ENCODE measurements around the gene PPP1R2.
"Not testable (repeated sequence)": the region's sequence is repeated elsewhere in the genome, so short reads cannot be mapped to it uniquely, and the experiment has no call there.

PPP1R2 gene

DNA sequence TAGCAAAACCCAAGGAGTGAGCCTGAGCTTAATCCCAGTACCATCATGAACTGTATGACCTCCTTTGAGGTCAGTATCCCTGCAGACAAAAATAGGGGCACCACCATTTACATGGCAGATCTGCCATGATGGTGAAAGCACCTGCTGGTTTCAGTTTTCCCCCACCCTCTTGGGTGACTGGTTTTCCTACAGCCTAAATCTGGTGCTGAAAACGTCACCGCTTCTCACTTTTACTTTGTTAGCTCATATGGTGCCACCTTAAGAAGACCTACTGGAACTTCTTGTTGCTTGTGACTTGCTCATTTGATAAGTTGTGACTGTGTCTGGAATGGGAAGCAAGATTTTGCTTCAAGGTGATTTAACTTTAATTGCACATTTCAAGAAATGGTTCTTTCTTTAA is 5.1 kb downstream of the PPP1R2 start:
- no peak for DNase-seq (ENCODE audit: low spot score)

DNA sequence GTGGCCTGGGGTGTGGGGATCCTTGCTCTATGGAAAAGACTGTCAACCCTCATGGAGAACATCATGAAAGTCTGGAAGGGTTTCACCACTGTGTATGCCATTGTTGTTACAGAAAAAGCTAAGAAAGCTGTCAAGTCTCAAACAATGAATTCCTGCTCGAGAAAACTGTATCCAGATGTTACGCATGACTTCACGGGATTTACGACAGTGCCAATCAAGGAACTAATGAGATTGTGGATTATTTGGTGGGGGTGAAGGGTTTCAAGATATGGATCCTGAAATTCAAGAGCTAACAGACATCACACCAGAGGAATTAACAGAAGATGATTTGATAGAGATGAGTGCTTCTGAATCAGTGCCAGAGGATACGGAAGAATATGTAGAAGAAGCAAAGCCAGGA is 7.8 kb downstream of the PPP1R2 start:
- no peak for DNase-seq (ENCODE audit: low spot score)

DNA sequence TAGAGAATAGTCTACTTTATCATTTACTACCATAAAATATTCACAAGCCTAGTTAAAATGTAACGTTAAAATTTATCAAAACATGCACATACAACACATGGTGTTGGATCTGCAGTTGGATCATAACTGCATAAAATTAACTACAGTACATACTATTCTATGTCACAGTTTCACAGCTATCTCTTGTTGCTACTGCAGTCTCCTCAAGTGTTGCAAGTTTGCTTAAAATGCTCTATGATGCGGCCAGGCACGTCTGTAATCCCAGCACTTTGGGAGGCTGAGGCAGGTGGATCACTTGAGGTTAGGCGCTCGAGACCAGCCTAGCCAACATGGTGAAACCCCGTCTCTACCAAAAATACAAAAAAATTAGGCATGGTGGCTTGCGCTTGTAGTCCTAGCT is 10.3 kb downstream of the PPP1R2 start:
- no peak for DNase-seq (ENCODE audit: low spot score)

DNA sequence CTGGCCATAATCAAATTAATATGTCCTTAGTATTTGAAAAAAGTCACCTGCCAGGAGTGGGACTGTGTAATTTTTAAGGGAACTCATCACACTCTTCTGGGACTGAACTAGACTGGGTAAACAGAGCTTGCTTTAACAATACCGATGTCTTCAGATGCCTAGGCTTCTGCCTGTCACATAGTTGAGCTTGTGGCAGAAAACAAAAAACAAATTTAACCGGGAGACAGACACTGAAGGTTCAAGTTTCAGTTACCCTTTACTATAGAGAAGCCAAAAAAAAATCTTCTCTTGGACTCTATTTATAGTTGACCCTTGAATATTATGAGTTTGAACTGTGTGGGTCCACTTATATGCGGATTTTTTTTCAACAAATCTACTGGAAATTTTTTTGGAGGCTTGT is 10.8 kb downstream of the PPP1R2 start:
- no peak for DNase-seq (ENCODE audit: low spot score)

DNA sequence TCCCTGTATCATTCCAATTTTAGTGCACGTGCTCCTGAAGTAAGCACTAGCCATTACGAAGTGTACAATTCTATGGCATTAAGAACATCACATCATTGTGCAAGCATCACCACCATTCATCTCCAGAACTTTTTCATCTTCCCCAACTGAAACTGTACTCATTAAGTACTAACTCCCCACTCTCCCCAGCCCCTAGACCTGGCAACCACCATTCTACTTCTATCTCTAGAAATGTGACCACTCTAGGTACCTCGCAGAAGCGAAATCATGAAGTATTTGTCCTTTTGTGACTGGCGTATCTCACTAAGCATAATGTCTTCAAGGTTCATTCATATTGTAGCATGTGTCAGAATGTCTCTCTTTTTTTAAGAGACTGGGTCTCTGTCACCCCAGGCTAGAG is 11.4 kb downstream of the PPP1R2 start:
- DNase-seq (ENCODE audit: low spot score) = no peak

DNA sequence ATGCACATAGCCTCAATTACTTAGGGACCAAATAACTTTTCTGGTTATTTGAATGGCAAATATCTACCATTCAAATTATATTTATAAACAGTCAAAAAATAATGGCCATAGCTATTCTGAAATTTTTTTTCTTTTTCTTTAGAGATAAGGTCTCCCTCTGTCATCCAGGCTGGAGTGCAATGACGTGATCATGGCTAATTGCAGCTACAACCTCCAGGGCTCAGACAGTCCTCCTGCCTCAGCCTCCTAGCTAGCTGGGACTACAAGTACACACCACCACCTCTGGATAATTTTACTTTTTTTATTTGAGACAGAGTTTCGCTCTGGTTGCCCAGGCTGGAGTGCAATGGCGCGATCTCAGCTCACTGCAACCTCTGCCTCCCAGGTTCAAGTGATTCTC is 16.6 kb downstream of the PPP1R2 start:
- no peak for DNase-seq (ENCODE audit: low spot score)

DNA sequence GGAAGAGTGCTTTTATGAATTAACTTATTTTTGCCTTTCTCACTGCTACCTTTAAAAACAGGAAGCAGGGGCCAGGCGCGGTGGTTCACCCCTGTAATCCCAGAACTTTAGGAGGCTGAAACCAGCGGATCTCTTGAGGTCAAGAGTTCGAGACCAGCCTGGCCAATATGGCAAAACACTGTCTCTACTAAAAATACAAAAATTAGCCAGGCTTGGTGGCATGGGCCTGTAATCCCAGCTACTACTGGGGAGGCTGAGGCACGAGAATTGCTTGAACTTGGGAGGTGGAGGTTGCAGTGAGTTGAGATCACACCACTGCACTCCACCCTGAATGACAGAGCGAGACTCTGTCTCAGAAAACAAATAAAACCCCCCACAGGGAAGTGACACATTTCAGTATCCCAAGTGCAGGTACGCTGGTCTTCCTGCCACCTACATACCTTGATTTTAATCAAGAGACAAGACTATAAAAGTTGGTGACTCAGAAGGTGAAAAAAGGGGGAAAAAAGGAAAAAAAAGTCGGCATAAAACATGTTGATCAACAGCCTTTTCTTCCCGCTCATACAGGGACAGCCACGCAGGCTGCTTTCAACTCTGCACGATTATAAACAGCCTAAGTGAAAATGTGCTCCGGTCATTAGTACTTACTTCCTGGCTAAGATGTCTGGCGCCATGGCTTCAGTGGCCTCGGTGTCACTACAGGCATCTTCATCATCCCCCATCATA is 18.8 kb downstream of the PPP1R2 start:
- no peak for DNase-seq (ENCODE audit: low spot score)

DNA sequence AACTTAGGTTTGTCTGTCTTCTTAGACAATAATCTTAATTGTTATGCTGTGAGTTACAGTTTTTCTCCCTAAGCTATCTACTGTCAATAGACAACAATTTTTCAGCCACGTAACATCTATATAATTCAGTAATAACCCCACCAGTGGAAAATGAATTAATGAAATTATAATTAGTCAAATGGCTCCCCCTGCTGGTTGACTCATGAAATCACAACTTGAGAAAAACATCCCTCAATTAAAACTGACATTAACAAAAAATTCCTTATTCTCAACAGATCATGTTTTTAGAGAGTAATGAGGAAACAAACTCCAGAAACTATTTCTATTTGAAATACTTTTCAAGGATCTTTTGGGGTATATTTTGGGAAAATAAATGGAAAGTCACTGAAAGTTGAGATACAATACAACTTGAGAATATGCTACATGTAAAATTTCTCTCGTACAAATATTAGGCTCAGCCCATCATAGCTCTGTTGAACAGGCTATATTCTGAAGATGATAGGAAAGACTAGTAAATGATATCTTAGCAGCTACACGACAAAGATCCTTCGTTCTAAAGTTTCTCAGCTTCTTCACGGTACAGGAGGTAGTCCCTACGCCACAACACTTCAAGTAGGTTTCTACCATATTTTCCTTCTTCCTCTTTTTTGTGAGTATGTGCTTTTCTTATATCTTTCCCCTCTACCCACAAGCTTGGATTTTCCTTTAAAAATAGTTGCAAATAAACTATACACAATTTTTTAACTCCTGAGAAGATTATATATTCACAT is 20.7 kb downstream of the PPP1R2 start:
- peak; percentile 68 for DNase-seq (ENCODE audit: low spot score)

DNA sequence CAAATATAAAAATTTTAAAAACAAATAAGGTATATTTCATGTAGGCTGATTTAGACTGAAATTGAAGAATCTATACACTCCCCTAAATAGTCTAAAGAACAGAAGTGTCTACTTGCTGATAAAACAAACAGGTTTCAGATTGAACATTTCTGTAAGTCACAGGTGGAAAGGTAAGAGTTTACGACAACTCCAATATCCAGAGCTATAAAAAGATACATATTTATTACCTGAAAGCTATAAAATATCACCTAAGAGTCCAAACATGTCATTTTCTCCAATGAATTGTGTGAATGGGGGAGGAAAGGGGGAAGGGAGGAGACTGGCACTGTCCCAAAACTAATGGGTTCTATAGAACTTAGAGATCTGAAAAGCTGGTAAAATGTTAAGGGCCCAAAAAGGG is 26.1 kb downstream of the PPP1R2 start:
- DNase-seq (ENCODE audit: low spot score) = no peak

DNA sequence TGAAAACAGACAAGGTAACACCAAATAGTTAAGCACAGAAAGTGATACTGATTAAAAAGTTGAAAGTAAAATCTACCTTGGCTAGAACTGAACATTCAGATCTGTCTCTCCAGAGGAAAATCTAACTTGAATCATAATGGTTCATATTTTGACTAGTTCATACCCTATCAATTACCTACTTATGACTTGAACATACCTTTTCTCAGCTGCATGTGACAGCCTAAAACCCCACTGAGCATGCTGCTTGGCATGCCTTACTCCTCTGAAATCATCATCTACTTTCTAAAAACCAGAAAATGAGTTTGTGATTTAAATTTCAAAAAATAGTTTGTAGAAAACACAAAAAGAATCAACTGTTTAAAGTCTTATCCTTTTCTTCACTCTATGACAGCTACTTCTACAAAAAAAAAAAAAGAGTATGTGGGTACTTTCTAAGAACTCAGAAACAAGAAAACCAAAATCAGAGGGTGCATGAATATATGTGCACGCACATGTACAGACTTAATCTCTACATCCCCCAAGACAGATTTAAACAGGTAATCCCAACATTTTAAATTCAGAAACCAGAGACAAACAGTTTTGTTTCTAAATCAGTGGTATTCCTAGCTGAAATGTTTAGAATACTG is 28.4 kb downstream of the PPP1R2 start:
- not testable (repeated sequence) for DNase-seq (ENCODE audit: low spot score)

DNA sequence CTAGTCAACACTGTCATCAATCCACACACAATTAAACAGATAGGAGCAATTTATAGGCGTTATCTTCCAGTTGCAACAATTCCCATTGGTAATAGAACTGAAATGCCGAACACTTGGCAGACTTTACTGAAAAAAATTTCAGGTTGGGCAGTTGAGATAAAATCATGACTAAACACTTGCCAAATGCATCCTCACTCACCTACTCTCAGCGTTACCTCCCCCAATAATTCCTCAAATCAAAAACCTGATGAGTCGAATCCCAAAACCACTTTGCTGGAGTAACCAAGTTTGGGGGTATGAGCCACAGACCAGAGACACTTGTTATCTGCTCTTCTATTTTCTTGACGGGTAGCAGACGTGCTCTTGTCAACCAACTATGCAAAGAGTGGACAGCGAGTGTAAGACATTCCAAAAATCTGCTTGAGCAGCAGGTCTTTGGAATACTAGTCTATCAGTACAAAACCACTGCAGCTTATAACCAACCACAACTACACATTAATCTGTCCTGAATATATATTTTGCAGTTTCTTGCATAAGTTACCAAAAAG is 30.3 kb downstream of the PPP1R2 start:
- no peak for DNase-seq (ENCODE audit: low spot score)

DNA sequence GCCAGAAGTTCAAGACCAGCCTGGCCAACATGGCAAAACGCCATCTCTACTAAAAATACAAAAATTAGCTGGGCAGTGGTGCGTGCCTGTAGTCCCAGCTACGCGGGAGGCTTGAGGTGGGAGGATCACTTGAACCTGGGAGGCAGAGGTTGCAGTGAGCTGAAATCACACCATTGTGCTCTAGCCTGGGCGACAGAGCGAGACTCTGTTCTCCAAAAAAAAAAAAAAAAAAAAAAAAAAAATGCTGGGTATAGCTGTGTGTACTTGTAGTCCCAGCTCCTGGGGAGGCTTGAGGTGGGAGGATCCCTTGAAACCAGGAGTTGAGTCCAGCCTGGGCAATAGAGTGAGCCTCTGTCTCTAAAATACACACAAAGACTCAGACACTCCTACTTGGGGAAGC is 32.0 kb downstream of the PPP1R2 start:
- DNase-seq (ENCODE audit: low spot score) = no peak

DNA sequence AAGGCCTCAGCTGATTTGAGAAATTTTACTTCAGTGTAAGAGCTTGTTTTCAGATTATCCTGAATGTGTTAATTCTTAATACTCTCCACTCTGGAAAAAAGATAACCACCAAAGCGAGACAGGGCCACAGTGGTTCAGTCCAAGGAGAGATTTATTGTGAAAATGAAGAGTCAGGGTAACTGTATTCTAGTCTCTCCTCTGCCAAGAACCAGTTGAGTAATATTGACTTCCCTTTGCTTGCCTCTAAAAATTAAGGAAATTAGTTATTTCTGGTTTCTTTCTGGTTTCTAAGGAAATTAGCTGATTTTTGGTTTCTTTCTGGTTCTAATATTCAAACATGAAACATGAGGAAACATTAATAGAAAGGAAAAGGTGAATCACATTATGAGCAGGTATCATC is 34.9 kb downstream of the PPP1R2 start:
- DNase-seq (ENCODE audit: low spot score) = no peak

DNA sequence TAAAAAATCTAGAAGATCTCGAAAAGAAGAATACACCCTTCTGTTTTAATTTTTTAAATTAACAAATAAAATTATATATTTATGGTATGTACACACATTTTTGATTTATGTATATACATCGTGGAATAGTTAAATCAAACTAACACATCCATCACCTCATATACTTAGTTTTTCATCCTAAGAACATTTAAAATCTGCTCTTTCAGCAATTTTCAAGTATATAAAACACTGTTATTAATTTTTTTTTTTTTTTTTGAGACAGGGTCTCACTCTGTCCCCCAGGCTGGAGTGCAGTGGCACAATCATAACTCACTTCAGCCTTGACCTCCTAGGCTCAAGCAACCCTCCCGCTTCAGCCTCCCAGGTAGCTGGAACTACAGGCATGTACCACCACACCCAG is 67.5 kb downstream of the PPP1R2 start:
- DNase-seq (ENCODE audit: low spot score) = no peak

DNA sequence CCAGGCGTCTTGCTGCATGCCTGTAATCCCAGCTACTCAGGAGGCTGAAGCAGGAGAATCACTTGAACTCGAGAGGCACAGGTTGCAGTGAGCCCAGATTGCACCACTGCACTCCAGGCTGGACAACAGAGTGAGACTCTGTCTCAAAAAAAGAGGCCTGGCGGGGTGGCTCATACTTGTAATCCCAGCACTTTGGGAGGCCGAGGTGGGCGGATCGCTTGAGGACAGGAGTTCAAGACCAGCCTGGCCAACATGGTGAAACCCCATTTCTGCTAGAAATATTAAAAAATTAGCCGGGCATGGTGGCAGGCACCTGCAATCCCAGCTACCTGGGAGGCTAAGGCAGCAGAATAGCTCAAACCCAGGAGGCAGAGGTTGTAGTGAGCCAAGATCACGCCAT is 68.0 kb downstream of the PPP1R2 start:
- DNase-seq (ENCODE audit: low spot score) = not testable (repeated sequence)

DNA sequence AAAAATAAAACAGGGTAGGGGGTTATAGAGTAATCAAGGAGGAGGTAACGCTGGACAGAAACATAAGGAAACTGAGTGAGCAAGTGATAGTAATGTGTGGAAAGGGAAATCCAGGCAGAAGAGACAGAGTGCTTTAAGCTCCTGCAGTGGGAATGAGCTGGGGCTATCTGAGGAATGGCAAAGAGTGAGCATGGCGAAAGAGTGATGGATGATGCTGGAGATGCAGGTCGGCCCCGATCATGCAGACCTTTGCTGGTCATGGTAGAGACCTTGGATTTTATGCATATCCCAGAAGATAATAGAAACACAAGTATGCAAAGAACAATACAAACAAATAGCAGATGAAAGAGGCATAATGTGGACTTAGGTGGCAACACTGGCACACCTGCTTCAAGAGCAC is 74.3 kb downstream of the PPP1R2 start:
- DNase-seq (ENCODE audit: low spot score) = no peak

DNA sequence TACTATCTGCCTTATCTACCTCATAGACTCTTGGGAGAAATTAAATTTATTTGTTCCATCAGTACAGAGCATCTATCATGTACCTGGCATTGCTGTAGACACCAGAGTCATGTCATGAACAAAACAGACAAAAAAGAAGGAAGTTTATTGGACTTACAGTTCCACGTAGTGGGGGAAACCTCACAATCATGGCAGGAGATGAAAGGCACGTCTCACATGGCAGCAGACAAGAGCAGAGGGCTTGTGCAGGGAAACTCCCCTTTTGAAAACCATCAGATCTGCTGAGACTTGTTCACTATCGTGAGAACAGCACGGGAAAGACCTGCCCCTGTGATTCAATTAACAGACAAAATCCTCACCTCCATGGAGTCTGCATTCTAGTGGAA is 74.7 kb downstream of the PPP1R2 start:
- DNase-seq (ENCODE audit: low spot score) = no peak

DNA sequence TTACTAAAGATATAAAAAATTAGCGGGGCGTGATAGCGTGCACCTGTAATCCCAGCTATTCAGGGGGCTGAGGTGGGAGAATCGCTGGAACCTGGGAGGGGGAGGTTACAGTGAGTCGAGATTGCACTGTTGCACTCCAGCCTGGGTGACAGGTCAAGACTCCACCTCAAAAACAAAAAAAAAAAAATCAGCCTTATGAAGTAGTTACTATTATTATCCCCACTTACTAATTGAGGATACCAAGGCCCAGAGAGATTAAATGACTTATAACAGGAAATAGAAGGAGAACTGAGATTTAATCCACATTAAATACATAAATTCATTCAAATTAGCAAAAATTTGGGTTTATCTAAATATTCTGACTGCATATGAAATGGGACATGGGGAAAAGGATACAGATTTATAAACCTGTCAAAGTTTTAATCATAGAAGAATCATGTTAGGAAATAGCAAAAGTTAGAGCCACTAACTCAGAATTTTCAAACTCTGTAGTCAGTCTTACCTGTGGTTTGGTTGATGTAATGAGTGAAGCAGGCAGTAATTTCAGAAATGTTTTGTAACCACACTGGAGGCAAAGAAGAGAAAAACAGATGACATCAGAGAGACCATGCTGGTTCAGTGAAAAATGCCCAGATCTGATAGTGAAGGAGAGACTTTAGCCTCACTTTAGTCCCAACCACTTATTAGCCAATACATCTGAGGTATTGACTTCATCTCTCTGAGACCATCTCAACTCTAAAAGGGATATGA is 75.3 kb downstream of the PPP1R2 start:
- peak; percentile 40 for DNase-seq (ENCODE audit: low spot score)

DNA sequence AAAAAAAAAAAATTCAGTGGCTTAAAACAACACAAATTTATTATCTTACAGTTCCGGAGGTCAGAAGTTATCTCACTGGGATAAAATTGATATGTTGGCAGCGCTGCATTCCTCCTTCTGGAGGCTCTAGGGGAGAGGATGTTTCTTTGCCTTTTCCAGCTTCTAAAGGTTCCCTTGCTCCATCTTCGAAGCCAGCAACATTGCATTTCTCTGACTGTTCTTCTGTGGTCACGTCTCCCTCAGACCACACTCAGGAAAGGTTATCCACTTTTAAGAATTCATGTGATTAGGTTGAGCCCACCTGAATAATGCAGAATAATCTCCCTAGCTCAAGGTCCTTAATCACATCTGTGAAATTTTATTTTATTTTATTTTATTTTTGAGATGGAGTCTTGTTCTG is 76.9 kb downstream of the PPP1R2 start:
- no peak for DNase-seq (ENCODE audit: low spot score)
